GM19023 (cell line): ENCODE results near the gene SIGLEC11.
"Not testable (repeated sequence)": the region's sequence is repeated elsewhere in the genome, so short reads cannot be mapped to it uniquely, and the experiment has no call there.

Experiments
- ATAC-seq: cut with Tn5 transposase; IDR thresholded peaks from one replicate; pipeline ENCODE4 v1.9.1; 2021; ENCODE audit warnings: mild to moderate bottlenecking, moderate library complexity; ENCODE audit not compliant: unreplicated experiment

Gene SIGLEC11

GRCh38 chr19:49983645-49984229, 22.8 kb upstream of the SIGLEC11 start:
- ATAC-seq = no peak

- no peak for ATAC-seq
Measured at GRCh38 chr19:49981603-49982593, 20.9 kb upstream of the SIGLEC11 start.

- no peak for ATAC-seq
Measured at GRCh38 chr19:49978324-49978723, 17.4 kb upstream of the SIGLEC11 start.

- no peak for ATAC-seq
Measured at GRCh38 chr19:49977881-49978280, 16.9 kb upstream of the SIGLEC11 start.

- no peak for ATAC-seq
Measured at GRCh38 chr19:49977076-49977475, 16.1 kb upstream of the SIGLEC11 start.

GRCh38 chr19:49976496-49976895, 15.5 kb upstream of the SIGLEC11 start:
- no peak for ATAC-seq

GRCh38 chr19:49975051-49975450, 14.1 kb upstream of the SIGLEC11 start:
- no peak for ATAC-seq

GRCh38 chr19:49973987-49974386, 13.0 kb upstream of the SIGLEC11 start:
- ATAC-seq = no peak

GRCh38 chr19:49972841-49973240, 11.9 kb upstream of the SIGLEC11 start:
- no peak for ATAC-seq

GRCh38 chr19:49971991-49972411, 11.0 kb upstream of the SIGLEC11 start:
- no peak for ATAC-seq

GRCh38 chr19:49969355-49969754, 8.4 kb upstream of the SIGLEC11 start:
- ATAC-seq = not testable (repeated sequence)

- no peak for ATAC-seq
Measured at GRCh38 chr19:49968279-49968922, 7.4 kb upstream of the SIGLEC11 start.

GRCh38 chr19:49959892-49960291, 1.1 kb downstream of the SIGLEC11 start:
- ATAC-seq = not testable (repeated sequence)

- not testable (repeated sequence) for ATAC-seq
Measured at GRCh38 chr19:49958596-49958995, 2.4 kb downstream of the SIGLEC11 start.

- ATAC-seq = not testable (repeated sequence)
Measured at GRCh38 chr19:49958144-49958543, 2.8 kb downstream of the SIGLEC11 start.

- ATAC-seq = no peak
Measured at GRCh38 chr19:49957262-49957915, 3.6 kb downstream of the SIGLEC11 start.

GRCh38 chr19:49956115-49956495, 4.9 kb downstream of the SIGLEC11 start:
- ATAC-seq = no peak

- ATAC-seq = no peak
Measured at GRCh38 chr19:49954933-49955332, 6.0 kb downstream of the SIGLEC11 start.

- ATAC-seq = no peak
Measured at GRCh38 chr19:49954092-49954829, 6.7 kb downstream of the SIGLEC11 start.

- ATAC-seq = no peak
Measured at GRCh38 chr19:49953416-49953815, 7.6 kb downstream of the SIGLEC11 start.
